ENCODE results near the gene ZNF784.
A peak's percentile ranks its signal among the peaks of the same experiment; 100 is the strongest.

Gene ZNF784

DNA sequence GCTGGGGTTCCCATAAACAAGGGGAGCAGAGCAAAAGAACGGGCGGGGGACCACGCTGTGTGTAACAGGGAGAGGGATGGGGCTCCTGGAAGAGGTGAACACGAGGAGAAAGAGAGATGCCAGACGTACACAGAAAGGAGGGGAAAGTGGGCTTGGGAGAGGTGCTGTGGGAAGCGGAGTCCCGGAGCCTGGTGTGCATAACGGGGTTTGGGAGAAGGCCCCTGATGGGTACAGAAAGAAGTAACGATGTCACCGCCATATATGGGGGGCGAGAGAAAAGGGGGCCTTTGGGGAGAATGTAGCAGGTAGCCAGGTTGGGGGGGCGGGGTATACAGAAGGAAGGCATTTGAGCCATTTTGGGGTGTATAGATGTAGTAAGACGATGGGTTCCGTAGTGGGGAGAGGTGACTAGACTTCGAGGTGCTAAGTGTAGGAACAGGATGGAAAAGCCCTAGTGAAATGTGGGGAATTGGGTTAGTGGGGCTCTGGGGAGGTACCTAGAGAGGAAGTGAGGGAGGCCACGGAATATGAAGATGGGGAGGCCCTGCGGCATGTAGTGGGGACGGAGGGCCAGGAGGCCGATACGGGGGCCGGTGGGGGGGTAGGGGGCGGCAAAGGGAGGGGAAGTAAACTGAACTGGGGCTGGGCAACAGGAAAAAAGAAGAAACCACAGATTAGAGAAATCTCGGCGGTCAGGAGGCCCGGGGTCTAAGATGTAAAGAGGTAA is 17.2 kb upstream of the ZNF784 start:
- peaks cover 17 to 29% of the 10 kb centered on the region in 2 experiments; a peak in 2 of 3 replicates for H3K36me3 ChIP-seq (ENCODE audit: control insufficient read depth in 2 of 2, insufficient read depth in 1 of 2, low read length in 2 of 2)
- ChIA-PET CTCF (interaction anchor here (0.9 to 1.9 kb wide), 3 partner anchors 9 to 52 kb away, joined by 4 to 8 read pairs (median 5); no protein-coding TSS in a partner anchor), POLR2A (interaction anchor here (0.6 to 2.2 kb wide), 6 partner anchors 9 to 43 kb away, joined by 3 to 36 read pairs (median 4); partner anchors contain the start of genes FIZ1, U2AF2 and ZNF784)
- H3K9me3 ChIP-seq (ENCODE audit: control insufficient read depth, insufficient read depth, low read depth, low read length) = no peaks in the 10 kb centered on the region
- H3K4me1 ChIP-seq (ENCODE audit: control insufficient read depth, insufficient read depth, low read length) = peaks cover 20% of the 10 kb centered on the region
- H3K27ac ChIP-seq (ENCODE audit: extremely low read depth, low read depth, low read length) = peak overlapping the region; percentile 96
- H3K4me3 ChIP-seq (ENCODE audit: low read depth, low read length) = peak overlapping the region; percentile 61
- TF ChIP-seq ZNF654 (tag by site-specific recombination; IDR thresholded peaks at IDR 0.05; ENCODE audit: low read depth) (no peak), ZNF623 (tag by site-specific recombination; IDR thresholded peaks at IDR 0.05) (0 out of 2 replicates have a peak, but pooled peaks have one; percentile 7), ZNF146 (tag by site-specific recombination; IDR thresholded peaks at IDR 0.05) (no peak), ZNF501 (tag by site-specific recombination; IDR thresholded peaks at IDR 0.05) (no peak), ZNF530 (tag by site-specific recombination; IDR thresholded peaks at IDR 0.05; ENCODE audit: low read depth) (no peak), ZFP3 (tag by site-specific recombination; IDR thresholded peaks at IDR 0.05; ENCODE audit: low read depth) (no peak), ZNF292 (tag by site-specific recombination; IDR thresholded peaks at IDR 0.05; ENCODE audit: borderline replicate concordance, low read depth) (no peak), ZNF747 (tag by site-specific recombination; IDR thresholded peaks at IDR 0.05) (no peak), GLI2 (tag by site-specific recombination; IDR thresholded peaks at IDR 0.05; ENCODE audit: borderline replicate concordance, low read depth) (no peak), ZBTB8A (tag by site-specific recombination; IDR thresholded peaks at IDR 0.05) (no peak), SP2 (tag by site-specific recombination; IDR thresholded peaks at IDR 0.05) (peak; percentile 19; the same call in 1 of the 2 replicates), ZNF624 (tag by site-specific recombination; IDR thresholded peaks at IDR 0.05) (no peak), ZBTB20 (tag by site-specific recombination; IDR thresholded peaks at IDR 0.05) (peak; percentile 96), ZNF76 (tag by site-specific recombination; IDR thresholded peaks at IDR 0.05; ENCODE audit: borderline replicate concordance, low read depth) (0 out of 2 replicates have a peak, but pooled peaks have one; percentile 43), ZXDB (tag by site-specific recombination; IDR thresholded peaks at IDR 0.05) (peak; percentile 63), TRIM28 (IDR thresholded peaks at IDR 0.05; ENCODE audit: borderline replicate concordance, low read length) (no peak), ZNF404 (tag by site-specific recombination; IDR thresholded peaks at IDR 0.05) (no peak), ZBTB7A (tag by site-specific recombination; IDR thresholded peaks at IDR 0.05; ENCODE audit: low read depth) (peak; percentile 36; the same call in 1 of the 2 replicates), ZNF2 (tag by site-specific recombination; IDR thresholded peaks at IDR 0.05) (no peak), ZNF366 (tag by site-specific recombination; conservative IDR thresholded peaks at IDR 0.05) (peak; percentile 78), GFI1B (tag by site-specific recombination; IDR thresholded peaks at IDR 0.05) (0 out of 2 replicates have a peak, but pooled peaks have one; percentile 6), ZNF19 (tag by site-specific recombination; IDR thresholded peaks at IDR 0.05; ENCODE audit: low read depth) (no peak), ZNF169 (tag by site-specific recombination; IDR thresholded peaks at IDR 0.05) (no peak), ZNF670 (tag by site-specific recombination; IDR thresholded peaks at IDR 0.05; ENCODE audit: low read depth) (no peak), ZNF48 (tag by site-specific recombination; IDR thresholded peaks at IDR 0.05) (no peak)
- TF ChIP-seq, protein P1, sequence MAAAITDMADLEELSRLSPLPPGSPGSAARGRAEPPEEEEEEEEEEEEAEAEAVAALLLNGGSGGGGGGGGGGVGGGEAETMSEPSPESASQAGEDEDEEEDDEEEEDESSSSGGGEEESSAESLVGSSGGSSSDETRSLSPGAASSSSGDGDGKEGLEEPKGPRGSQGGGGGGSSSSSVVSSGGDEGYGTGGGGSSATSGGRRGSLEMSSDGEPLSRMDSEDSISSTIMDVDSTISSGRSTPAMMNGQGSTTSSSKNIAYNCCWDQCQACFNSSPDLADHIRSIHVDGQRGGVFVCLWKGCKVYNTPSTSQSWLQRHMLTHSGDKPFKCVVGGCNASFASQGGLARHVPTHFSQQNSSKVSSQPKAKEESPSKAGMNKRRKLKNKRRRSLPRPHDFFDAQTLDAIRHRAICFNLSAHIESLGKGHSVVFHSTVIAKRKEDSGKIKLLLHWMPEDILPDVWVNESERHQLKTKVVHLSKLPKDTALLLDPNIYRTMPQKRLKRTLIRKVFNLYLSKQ (tag by site-specific recombination; IDR thresholded peaks at IDR 0.05; ENCODE audit: borderline replicate concordance) = no peak
- TF ChIP-seq, protein P2, sequence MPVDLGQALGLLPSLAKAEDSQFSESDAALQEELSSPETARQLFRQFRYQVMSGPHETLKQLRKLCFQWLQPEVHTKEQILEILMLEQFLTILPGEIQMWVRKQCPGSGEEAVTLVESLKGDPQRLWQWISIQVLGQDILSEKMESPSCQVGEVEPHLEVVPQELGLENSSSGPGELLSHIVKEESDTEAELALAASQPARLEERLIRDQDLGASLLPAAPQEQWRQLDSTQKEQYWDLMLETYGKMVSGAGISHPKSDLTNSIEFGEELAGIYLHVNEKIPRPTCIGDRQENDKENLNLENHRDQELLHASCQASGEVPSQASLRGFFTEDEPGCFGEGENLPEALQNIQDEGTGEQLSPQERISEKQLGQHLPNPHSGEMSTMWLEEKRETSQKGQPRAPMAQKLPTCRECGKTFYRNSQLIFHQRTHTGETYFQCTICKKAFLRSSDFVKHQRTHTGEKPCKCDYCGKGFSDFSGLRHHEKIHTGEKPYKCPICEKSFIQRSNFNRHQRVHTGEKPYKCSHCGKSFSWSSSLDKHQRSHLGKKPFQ (tag by site-specific recombination; IDR thresholded peaks at IDR 0.05) = no peak
- TF ChIP-seq, protein P3, sequence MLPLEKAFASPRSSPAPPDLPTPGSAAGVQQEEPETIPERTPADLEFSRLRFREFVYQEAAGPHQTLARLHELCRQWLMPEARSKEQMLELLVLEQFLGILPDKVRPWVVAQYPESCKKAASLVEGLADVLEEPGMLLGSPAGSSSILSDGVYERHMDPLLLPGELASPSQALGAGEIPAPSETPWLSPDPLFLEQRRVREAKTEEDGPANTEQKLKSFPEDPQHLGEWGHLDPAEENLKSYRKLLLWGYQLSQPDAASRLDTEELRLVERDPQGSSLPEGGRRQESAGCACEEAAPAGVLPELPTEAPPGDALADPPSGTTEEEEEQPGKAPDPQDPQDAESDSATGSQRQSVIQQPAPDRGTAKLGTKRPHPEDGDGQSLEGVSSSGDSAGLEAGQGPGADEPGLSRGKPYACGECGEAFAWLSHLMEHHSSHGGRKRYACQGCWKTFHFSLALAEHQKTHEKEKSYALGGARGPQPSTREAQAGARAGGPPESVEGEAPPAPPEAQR (tag by site-specific recombination; IDR thresholded peaks at IDR 0.05) = no peak
- TF ChIP-seq, protein P4, sequence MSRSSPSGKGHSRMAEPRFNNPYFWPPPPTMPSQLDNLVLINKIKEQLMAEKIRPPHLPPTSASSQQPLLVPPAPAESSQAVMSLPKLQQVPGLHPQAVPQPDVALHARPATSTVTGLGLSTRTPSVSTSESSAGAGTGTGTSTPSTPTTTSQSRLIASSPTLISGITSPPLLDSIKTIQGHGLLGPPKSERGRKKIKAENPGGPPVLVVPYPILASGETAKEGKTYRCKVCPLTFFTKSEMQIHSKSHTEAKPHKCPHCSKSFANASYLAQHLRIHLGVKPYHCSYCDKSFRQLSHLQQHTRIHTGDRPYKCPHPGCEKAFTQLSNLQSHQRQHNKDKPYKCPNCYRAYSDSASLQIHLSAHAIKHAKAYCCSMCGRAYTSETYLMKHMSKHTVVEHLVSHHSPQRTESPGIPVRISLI (tag by site-specific recombination; IDR thresholded peaks at IDR 0.05) = no peak
- TF ChIP-seq, protein P5, sequence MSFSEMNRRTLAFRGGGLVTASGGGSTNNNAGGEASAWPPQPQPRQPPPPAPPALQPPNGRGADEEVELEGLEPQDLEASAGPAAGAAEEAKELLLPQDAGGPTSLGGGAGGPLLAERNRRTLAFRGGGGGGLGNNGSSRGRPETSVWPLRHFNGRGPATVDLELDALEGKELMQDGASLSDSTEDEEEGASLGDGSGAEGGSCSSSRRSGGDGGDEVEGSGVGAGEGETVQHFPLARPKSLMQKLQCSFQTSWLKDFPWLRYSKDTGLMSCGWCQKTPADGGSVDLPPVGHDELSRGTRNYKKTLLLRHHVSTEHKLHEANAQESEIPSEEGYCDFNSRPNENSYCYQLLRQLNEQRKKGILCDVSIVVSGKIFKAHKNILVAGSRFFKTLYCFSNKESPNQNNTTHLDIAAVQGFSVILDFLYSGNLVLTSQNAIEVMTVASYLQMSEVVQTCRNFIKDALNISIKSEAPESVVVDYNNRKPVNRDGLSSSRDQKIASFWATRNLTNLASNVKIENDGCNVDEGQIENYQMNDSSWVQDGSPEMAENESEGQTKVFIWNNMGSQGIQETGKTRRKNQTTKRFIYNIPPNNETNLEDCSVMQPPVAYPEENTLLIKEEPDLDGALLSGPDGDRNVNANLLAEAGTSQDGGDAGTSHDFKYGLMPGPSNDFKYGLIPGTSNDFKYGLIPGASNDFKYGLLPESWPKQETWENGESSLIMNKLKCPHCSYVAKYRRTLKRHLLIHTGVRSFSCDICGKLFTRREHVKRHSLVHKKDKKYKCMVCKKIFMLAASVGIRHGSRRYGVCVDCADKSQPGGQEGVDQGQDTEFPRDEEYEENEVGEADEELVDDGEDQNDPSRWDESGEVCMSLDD (tag by site-specific recombination; IDR thresholded peaks at IDR 0.05) = peak; percentile 98
